ENCODE measurements around the gene SLIT1. TPM values are rescaled to one million over a fixed set of nuclear protein-coding genes. Genes with fewer than 3 reads are reported as not detected.

Gene SLIT1
- total and polyA plus RNA-seq, 2 of the 8 experiments (the other 6 are each of a cell fraction or from before 2014, with no cell fraction given): 0.70 to 0.88 TPM

GRCh38 chr10:97200616-97201015, 14.9 kb upstream of the SLIT1 start:
- Histone ChIP-seq H3K23me2 (ENCODE audit: low read depth, low read length) (peaks cover 4% of the 10 kb centered on the region; the same call in 1 of the 2 replicates), H4K8ac (ENCODE audit: extremely low read depth, insufficient read depth, low read length) (no peak overlapping the region), H3K79me1 (ENCODE audit: low read depth, low read length) (no peaks in the 10 kb centered on the region), H3K4me3 (ENCODE audit: extremely low read depth in 1 of 4, insufficient read depth in 2 of 4, low read depth in 3 of 4, low read length in 4 of 4) (no peak overlapping the region), H4K91ac (replicated peaks; ENCODE audit: insufficient read length, low read length) (no peak overlapping the region), H3K4me2 (ENCODE audit: insufficient read depth in 1 of 2, low read depth in 2 of 2, low read length in 2 of 2) (no peak overlapping the region), H3K9ac (replicated peaks in 1 of 4; ENCODE audit: extremely low read depth in 1 of 4, low read depth in 3 of 4, low read length in 3 of 4) (no peak overlapping the region), H4K20me1 (replicated peaks in 1 of 2; ENCODE audit: control insufficient read depth in 1 of 2, insufficient read depth in 2 of 2, low read length in 2 of 2) (peaks cover 0 to 2% of the 10 kb centered on the region in 2 experiments), H3K79me2 (ENCODE audit: control insufficient read depth in 1 of 2, insufficient read depth in 2 of 2, low read length in 2 of 2) (no peaks in the 10 kb centered on the region), H2BK12ac (ENCODE audit: low read depth, low read length) (no peak overlapping the region), H3K56ac (replicated peaks; ENCODE audit: insufficient read length, low read depth, low read length) (no peak overlapping the region), H3K14ac (ENCODE audit: insufficient read length) (no peak overlapping the region), H3K27me3 (replicated peaks in 1 of 4; ENCODE audit: control insufficient read depth in 3 of 4, extremely low read depth in 1 of 4, insufficient read depth in 3 of 4, low read length in 3 of 4) (peaks cover 0 to 10% (median 3%) of the 10 kb centered on the region in 4 experiments; a peak in 5 of 7 replicates), H2AK5ac (ENCODE audit: low read depth, low read length) (no peak overlapping the region), H3K27ac (ENCODE audit: low read depth, low read length) (no peak overlapping the region), H2BK15ac (ENCODE audit: low read length) (no peak overlapping the region), H4K5ac (ENCODE audit: insufficient read length, low read depth, low read length) (no peak overlapping the region), H2AFZ (ENCODE audit: low read length) (no peak overlapping the region), H3K18ac (ENCODE audit: extremely low read depth, low read length) (no peak overlapping the region), H3K23ac (ENCODE audit: insufficient read length) (no peak overlapping the region), H3K4ac (replicated peaks; ENCODE audit: insufficient read length, low read depth, low read length) (no peak overlapping the region), H2BK20ac (ENCODE audit: low read length) (no peak overlapping the region), H2BK120ac (replicated peaks; ENCODE audit: low read depth, low read length) (no peak overlapping the region), H3K9me3 (ENCODE audit: insufficient read depth in 2 of 2, low read depth in 1 of 2, low read length in 1 of 2) (no peaks in the 10 kb centered on the region), H2BK5ac (ENCODE audit: low read depth, low read length) (no peak overlapping the region), H3K36me3 (ENCODE audit: control insufficient read depth in 2 of 4, insufficient read depth in 4 of 4, low read length in 3 of 4) (no peaks in the 10 kb centered on the region), H3K4me1 (replicated peaks in 1 of 4; ENCODE audit: control insufficient read depth in 3 of 4, insufficient read depth in 4 of 4, low read length in 3 of 4) (peaks cover under 1 to 7% (median 4%) of the 10 kb centered on the region in 4 experiments; a peak in 5 of 7 replicates)
- no peak for TF ChIP-seq TAF1 (IDR thresholded peaks at IDR 0.05; ENCODE audit: low read depth, low read length)
- no peak for TF ChIP-seq CHD2 (IDR thresholded peaks at IDR 0.05; ENCODE audit: low read length)
- no peak for TF ChIP-seq GTF2F1 (IDR thresholded peaks at IDR 0.05; ENCODE audit: borderline replicate concordance, low read depth, low read length)
- TF ChIP-seq SIX5 (IDR thresholded peaks at IDR 0.05; ENCODE audit: low read depth, low read length): no peak
- no peak for TF ChIP-seq RXRA (IDR thresholded peaks at IDR 0.05; ENCODE audit: insufficient read depth, low read depth, low read length)
- TF ChIP-seq TCF12 (IDR thresholded peaks at IDR 0.05; ENCODE audit: low read depth, low read length): no peak
- ChIA-PET CTCF (ENCODE audit: partially characterized antibody) (interaction anchor here (1.0 to 44.6 kb wide), 7 partner anchors 6 to 116 kb away, joined by 3 to 1348 read pairs (median 7); partner anchors contain the start of gene SLIT1), POLR2A (ENCODE audit: partially characterized antibody) (interaction anchor here (0.9 kb wide), 1 partner anchor 133 kb away, joined by 3 read pairs; no protein-coding TSS in a partner anchor)
- WGBS, 2 experiments (ENCODE audit: extremely low coverage in 1 of 2, insufficient coverage in 1 of 2, insufficient read length in 1 of 2, insufficient replicate concordance in 2 of 2, low coverage in 1 of 2, low lambda C conversion rate in 2 of 2, missing lambda C conversion rate in 1 of 2): 83% methylated on average over 6 of the region's 6 CpGs; no CpG with 5 or more reads in 1 of the 2 experiments
- DNase-seq (ENCODE audit: low read depth in 1 of 2, low spot score in 2 of 2) (no peak), FAIRE-seq (no peak)

Data from H1 (cell line).